Anterior cingulate cortex (tissue), 58 donors: ENCODE results near the gene RNF224.

ENCODE experiments used
- DNase-seq, 58 donors: peaks; one replicate each; lab custom pipeline; 2025; lab: John Stamatoyannopoulos, UW

The RNF224 gene

DNA sequence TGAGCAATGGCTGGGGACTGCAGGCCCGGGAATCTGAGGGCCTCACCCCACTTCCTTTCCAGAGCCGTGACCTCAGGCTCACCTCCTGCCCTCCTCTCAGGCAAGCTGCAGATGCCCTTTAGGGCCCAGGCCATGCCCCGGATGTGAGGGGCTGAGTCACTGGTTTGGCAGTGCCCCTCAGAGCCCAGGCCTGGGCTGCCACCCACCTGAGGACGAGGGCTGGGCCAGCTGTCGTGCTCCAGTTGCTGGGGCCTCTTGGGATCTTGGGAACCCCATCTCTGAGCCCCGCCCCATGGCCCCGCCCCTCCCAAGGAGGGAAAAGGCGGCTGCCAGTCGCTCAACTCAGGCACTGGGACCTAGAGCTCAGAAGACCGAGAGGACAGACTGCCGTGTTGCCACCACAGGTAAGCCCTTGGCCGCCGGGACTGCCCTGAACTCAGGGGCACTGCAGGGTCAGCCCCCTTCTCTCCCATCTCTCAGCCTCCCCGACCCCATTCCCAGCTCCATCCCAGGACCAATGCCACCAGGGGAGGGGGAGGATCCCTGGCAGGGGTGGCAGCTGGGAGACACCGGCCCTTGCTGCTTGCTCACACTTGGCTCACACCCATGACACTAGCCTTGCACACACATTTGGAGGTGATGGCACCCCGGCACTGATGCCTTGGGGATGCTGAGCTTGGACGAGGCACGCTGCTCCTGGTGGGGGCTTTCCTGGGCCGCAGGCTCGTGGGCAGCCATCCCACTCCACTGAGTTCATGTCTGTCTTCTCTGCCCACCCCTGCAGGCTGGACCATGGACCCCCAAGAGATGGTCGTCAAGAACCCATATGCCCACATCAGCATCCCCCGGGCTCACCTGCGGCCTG is 2.2 kb upstream of the RNF224 start, which contains the start of gene CYSRT1:
Gene CYSRT1, plus strand, starts transcription at position 345 of the 865 bp plus-strand sequence. Its CDS starts 448 bp downstream, at position 793.
- DNase-seq, result no peak

DNA sequence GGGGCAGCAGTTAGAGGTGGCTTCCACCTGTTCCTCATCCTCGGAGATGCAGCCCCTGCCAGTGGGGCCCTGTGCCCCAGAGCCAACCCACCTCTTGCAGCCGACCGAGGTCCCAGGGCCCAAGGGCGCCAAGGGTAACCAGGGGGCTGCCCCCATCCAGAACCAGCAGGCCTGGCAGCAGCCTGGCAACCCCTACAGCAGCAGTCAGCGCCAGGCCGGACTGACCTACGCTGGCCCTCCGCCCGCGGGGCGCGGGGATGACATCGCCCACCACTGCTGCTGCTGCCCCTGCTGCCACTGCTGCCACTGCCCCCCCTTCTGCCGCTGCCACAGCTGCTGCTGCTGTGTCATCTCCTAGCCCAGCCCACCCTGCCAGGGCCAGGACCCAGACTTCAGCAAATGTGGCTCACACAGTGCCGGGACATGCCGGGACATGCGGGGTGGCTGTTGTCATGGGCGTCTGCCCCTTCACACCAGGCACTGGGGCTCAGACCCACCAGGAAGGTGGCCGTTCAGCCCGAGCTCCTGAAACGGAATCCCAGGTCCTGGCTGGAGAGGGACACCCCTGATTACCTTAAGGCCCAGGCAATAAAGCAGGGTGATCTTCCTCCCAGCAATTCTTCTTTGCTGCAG is 1.5 kb upstream of the RNF224 start:
- DNase-seq, result no peak

DNA sequence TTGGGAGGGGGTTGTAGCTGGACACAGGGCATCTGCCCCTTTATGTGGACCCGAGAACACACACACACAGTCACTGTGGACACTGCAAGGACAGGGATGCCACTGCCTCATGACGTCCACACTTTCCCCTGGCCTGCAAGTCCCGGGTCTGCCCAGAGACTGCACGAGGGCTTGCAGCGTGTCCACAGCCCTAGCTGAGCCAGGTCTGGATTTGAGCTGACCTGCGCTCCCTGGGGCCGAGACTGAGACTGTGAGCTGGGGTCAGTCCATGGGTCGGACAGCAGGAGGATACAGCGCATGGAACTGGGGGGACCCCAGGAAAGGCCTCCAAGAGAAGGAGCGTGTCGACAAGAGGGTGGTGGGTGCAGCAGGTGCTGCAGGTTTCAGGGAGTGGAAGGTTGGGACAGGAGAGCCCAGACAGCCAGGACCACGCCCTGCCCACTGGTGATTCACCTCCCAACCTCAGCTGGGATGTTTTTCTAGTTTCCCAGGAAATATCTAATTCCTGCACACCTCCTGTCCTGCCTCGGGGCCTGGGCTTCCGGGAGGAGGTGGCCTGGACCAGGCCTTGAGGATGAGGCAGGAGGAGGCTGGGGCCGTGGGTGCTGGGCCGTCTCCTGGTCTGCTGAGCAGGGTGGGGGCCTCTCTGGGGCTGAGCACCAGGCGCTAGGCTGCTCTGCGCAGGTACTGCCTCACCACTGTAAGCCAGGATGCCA is 806 bp upstream of the RNF224 start:
- no peak for DNase-seq

DNA sequence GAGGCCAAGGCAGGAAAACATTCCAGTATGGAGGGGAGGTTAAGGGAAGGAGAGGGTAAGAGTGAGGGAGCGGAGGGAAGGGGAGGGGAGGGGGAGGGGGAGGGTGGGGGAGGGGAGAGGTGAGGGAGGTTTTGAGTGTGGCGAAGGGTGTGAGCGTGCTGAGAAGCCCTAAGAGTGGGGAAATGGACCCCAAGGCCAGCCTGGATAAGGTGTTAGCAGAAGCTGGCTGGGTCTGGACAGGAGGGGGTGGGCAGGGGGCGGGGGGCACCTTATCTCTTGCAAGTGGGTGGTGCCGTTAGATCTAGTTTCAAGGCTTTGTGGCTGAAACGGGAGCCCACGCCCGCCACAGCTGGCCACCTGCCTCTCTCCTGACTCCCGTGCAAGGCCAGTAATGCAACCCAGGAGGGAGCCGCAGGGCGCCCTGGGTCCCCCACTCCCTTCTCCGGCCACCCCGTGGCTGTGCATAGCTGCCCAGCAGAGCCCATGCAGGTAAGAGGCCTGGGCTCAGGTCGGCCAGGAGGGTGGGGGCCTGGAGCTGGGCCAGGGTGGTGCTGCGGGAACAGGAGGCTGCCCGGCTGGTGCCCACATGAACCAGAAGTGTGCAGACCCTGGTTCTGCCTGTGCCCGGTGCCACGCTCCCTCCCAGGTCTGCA is 677 bp downstream of the RNF224 start:
- DNase-seq, result no peak

DNA sequence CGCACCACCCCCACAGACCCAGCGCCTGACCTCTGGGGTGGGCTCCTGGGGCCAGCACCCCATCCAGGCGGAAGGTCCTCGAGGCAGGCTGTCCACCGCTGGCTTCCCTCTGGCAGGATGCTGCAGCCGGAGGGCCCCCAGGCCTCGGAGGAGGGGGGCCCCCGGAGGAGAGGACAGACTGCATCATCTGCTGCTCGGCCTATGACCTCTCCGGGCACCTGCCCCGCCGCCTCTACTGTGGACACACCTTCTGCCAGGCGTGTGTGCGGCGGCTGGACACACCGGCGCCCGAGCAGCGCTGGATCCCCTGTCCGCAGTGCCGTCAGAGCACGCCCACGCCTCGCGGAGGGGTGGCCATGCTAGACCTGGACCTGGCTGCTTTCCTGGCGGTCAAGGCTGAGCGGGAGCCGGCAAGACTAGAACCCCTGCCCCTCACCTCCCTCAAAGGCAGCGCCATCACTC is 1.2 kb downstream of the RNF224 start:
- DNase-seq, result no peak

DNA sequence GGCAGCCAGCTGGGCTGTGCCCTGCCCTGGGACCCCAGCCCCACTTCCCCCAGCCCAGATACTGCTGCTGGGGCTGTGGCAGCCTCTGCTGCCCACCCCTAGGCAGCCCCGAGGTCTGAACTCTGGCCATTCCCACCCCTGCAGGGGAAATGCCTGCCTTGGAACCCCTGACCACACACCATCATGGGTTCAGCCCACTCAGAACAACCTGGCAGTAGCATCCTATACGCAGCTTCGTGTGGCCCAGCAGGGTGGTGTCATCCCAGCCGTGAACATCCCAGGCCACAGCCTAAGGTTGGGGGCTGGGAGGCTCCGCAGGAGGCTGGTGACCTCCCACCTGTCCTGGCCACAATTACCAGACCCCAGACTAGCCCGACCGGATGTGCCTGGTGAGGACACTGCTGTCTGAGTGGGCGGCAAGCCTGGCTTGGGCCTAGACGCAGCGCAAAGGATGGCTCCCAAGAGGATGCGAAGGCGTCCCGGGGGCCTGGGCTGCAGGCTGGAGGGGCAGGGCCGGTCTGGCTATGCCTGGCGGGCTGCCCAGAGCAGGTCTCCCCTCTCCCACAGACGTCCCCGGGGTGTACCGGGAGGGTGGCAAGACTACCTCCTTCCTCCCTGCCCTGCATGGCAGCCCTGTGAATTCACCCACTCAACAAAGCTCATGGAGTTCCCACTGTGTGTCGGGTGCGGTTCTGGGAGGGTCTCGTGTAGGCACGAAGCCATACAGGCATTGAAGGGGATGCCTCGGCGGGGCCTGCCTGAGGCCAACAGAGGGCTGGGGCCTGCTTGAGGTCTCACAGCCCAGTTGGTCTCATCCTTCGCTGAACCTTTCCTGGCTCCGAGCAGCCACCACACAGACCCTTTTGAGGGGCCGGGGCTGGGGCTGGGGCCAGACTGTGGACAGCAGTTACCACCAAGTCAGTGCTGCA is 1.9 kb downstream of the RNF224 start:
- no peak for DNase-seq

DNA sequence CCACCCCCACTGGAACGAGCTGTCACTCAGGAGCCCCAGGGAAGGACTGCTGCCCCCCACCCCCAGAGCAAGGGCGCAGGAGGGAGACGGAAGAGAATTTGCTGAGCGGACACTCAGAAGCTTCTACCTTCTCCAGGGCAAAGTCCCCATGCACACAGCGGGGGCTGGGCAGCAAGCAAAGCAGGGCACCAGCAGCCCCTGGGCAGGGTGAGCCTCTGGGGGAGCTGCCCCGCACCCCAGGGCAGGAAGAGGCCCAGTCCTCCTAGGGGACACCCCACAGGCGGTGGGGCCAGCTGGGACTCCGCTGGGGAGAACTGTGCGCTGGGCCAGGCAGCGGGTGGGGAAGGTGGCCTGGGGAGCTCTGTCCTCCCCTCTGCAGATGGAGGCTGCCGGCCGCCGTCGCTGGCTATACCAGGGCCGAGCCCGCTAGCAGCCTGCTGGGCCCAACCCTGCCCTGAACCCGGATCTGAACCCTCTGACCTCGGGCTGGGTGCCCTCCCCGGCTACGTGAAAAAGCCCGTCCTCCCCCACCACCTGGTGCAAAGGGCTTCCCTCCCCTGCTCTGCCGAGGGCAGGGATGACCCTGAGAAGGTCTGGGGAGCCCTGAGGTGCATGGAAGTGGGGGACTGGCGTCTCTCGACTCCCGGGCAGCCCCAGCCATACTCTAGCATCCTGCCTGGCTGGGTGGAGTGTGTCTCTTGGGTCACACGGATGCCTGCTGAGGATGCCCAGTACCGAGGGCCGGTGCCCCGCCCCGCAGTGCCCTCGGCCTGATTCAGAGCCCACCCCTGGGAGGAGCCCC is 2.8 kb downstream of the RNF224 start:
- no peak for DNase-seq

DNA sequence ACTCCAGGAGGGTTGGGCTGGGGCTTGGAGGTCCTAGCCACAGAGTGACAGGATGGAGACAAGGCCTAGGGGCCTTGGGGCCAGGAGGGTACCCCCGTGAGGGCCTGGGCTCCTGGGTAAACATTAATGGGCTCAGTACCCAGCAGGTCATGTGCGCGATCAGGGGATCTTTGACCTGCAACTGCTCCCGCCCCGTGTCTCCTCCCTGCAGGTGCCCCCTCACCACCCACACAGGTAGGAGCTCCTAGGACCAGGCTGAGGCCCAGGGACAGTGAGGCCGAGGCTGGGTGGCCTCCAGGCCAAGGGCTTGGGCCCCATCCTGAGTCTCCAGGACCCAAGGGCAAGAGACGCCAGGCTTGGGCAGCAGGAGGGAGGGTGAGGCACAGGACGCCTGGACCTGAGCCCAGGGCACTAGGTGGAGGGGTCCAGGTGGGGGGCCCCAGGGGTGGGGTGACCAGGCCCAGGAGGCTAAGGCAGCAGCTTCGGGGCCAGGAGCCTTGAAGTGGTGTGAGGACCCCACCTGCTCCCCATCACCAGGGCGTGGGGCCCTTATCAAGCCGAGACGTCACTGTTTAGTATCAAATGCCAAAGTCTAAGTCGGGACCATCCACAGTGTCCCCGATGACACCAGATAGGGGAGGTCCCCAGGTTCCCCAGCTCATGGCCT is 3.5 kb downstream of the RNF224 start, which contains the start of gene SLC34A3:
Gene SLC34A3, plus strand, starts transcription at position 197 of the 667 bp plus-strand sequence. CDS start 802 bp downstream, outside the sequence.
- no peak for DNase-seq

DNA sequence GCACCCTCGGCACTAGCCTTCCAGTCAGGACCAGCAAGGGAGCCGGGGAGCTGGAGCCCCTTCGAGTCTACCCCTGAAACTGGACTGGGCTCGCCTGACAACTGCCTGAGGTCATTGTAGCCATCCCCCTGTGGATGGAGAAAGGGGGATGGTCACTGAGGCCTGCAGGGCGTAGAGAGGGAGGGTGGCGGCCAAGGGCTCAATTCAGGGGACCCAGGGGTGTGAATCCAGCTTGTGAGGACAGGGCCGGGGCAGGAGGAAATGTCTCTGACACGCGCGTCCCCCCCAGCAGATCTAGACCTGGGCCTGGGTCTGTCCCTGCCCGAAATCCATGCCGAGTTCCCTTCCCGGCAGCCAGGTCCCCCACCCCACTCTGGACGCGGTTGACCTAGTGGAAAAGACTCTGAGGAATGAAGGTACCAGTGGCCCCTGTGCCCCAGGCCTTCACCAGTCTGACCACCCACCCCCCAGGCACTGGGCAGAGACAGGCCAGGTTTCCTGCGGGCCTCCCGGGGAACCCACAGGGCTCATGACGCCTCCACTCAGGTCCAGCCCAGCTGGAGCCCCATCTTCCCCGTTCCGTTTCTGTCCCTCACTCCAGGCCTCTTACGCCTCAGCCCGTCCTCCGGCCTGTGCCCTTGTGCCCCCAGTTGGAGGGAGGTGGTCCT is 4.2 kb downstream of the RNF224 start:
- no peak for DNase-seq

DNA sequence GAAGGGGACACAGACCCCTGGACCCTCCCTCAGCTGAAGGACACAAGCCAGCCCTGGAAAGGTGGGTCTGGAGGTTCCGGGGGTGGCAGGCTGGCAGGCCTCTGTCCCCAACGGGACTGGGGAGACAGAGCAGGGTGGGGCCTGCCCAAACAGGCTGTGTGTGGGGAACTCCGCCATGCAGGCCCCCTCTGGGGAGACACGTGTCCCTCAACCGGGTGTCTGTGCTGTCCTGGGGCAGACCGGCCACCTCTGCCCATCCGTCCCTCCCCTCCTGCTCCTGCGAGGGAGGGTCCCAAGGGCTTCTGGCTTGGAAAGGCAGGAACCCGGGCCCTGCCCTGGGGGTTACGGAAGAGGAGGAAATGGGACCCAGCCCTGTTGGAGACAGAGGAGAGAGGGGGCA is 4.8 kb downstream of the RNF224 start:
- no peak for DNase-seq

DNA sequence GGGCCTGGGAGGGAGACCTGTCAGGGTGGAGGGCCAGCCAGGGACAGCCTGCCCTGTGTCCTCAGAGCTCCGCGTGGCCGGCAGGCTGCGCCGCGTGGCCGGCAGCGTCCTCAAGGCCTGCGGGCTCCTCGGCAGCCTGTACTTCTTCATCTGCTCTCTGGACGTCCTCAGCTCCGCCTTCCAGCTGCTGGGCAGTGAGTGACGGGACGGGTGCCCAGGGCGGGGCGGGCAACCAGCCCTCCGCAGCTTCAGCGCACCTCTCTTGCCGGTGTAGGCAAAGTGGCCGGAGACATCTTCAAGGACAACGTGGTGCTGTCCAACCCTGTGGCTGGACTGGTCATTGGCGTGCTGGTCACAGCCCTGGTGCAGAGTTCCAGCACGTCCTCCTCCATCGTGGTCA is 5.2 kb downstream of the RNF224 start:
- no peak for DNase-seq

DNA sequence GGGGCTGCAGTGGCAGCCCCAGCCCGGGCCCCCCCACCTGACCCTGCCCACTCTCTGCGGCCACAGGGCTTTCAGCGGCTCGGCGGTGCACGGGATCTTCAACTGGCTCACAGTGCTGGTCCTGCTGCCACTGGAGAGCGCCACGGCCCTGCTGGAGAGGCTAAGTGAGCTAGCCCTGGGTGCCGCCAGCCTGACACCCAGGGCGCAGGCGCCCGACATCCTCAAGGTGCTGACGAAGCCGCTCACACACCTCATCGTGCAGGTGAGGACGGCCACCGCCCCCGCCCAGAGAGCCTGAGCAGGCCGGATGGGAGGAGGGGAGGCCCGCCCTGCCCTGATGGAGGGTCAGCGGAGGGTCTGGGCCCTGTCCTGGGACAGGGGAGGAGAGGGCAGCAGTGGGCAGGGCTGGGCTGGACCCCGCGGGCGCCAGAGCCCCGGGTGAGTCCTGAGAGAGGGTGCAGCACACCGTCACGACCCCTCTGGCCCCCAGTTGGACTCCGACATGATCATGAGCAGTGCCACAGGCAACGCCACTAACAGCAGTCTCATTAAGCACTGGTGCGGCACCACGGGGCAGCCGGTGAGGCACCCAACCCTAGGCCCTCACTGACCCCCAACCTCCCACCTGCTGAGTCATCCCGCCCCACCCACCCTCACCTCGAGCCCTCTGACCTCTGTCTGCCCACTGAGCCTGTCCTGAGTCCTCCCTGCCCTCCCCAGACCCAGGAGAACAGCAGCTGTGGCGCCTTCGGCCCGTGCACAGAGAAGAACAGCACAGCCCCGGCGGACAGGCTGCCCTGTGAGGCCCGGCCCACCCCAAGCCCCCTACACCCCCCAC is 6.1 kb downstream of the RNF224 start:
- DNase-seq, result no peak

DNA sequence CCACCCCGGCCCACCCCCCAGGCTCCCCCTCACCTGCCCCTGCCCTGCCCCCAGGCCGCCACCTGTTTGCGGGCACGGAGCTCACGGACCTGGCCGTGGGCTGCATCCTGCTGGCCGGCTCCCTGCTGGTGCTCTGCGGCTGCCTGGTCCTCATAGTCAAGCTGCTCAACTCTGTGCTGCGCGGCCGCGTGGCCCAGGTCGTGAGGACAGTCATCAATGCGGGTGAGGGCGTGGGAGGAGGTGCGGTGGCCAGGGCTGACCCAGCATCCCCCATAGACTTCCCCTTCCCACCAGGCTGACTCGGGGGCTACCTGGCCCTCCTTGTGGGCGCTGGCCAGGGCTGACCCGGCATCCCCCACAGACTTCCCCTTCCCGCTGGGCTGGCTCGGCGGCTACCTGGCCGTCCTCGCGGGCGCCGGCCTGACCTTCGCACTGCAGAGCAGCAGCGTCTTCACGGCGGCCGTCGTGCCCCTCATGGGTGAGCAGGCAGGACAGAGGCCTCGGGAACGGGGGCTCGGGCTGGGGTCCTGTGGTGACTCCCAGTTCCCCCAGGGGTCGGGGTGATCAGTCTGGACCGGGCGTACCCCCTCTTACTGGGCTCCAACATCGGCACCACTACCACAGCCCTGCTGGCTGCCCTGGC is 6.9 kb downstream of the RNF224 start:
- DNase-seq, result no peak

DNA sequence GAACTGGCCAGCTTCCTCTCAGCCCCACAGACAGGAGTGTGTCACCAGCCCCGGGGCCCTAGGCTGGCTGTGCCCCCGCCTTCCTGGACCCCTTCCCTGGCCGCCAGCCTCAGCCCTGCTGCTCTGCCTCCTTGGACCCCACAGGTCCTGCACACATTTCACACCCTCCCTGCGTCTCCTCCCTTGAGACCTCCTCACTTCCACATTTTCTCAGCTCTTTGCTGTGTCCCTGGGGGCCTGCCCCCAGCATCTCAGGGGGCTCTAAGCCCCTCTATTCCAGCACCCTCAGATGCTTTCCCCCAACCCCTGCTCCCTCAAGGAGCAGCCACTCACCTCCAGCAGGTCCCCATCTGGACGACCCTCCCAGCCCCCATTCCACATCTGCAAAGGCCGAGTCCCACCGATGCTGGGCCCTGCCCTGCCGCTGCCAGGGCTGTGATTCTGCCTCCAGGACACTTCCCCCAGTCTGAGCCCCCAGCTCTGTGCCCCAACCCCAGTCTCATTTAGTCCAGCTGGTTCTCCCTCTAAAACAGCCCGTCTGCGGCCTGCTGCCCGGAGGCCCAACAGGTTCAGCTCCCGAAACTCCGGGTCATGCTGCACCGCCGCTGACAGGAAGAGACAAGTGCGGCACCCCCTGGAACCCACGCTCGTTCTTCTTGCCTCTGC is 7.6 kb downstream of the RNF224 start:
- DNase-seq, result no peak

DNA sequence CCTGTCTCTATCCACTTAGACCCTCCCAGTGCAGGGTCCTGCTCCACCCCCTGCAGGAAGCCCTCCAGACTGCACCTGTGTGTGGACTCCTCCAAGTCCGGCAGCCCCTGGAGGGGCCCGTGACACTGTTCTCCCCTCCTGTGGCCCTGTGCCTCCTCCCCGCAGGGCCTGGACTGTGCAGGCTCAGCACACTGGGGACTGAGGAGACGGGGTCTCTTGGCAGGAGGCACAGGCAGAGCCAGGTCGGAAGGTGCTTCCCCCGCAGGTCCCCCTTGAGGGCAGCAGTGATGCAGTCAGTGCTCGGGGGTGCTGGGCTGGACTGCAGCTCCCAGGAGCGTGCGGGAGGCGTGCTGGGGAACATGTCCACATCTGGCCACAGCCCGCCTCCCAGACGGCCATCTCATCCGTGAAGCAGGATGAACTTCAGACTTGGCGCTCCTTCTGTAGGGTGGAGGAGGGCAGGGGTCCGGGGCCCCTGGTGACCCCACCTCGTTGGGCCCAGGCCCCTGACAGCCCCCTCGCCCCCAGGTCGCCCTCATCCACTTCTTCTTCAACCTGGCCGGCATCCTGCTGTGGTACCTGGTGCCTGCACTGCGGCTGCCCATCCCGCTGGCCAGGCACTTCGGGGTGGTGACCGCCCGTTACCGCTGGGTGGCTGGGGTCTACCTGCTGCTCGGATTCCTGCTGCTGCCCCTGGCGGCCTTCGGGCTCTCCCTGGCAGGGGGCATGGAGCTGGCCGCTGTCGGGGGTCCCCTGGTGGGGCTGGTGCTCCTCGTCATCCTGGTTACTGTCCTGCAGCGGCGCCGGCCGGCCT is 8.3 kb downstream of the RNF224 start:
- no peak for DNase-seq
